Neural crest cell (in vitro differentiated cells): ENCODE data around the gene RTN4R. TPM values are rescaled to one million over a fixed set of nuclear protein-coding genes. Genes with fewer than 3 reads are reported as not detected.
"Not testable (repeated sequence)": the region's sequence is repeated elsewhere in the genome, so short reads cannot be mapped to it uniquely, and the experiment has no call there.

Experiments used
- DNase-seq: peaks from one replicate; pipeline ENCODE4 v3.0.0; 2021; ENCODE audit warnings: low read depth, mixed read lengths, low spot score
- H3K27ac Mint-ChIP-seq: one replicate; pipeline ENCODE4 v1.8.0; 2021; ENCODE audit warnings: mild to moderate bottlenecking, mixed read lengths; ENCODE audit not compliant: unreplicated experiment
- H3K27me3 Mint-ChIP-seq: 2 replicates; pipeline ENCODE4 v1.8.0; 2021; ENCODE audit warnings: low read depth, mild to moderate bottlenecking, mixed read lengths
- H3K36me3 Mint-ChIP-seq: 2 replicates; pipeline ENCODE4 v1.8.0; 2021; ENCODE audit warnings: low read depth, mild to moderate bottlenecking, mixed read lengths
- H3K4me1 Mint-ChIP-seq: 2 replicates; pipeline ENCODE4 v1.8.0; 2021; ENCODE audit warnings: mixed read lengths
- H3K4me3 Mint-ChIP-seq: one replicate; pipeline ENCODE4 v1.8.0; 2021; ENCODE audit warnings: mild to moderate bottlenecking, mixed read lengths
- H3K9me3 Mint-ChIP-seq: 2 replicates; pipeline ENCODE4 v1.8.0; 2021; ENCODE audit warnings: mixed read lengths
- CTCF ChIP-seq: fragments of 200-600 bp; sonication (generic); conservative IDR thresholded peaks from 2 replicates; pipeline ENCODE4 v1.5.0; 2021; ENCODE audit warnings: antibody characterized with exemption, mild to moderate bottlenecking
- total RNA-seq: library from RNA; stranded (reverse); gene quantifications from 2 replicates; pipeline ENCODE4 v1.2.1, GENCODE V29; 2021

RTN4R gene
- total RNA-seq, 1 donor from 2014 or later, result 19.0 TPM

- no peak for TF ChIP-seq CTCF
Observed at GRCh38 chr22:20305894-20306645, 38.0 kb upstream of the RTN4R start.

GRCh38 chr22:20305230-20305893, 37.2 kb upstream of the RTN4R start:
- peaks cover 20% of the 10 kb centered on the region for H3K27me3 Mint-ChIP-seq
- not testable (repeated sequence) for H3K36me3 Mint-ChIP-seq, H3K4me1 Mint-ChIP-seq, H3K4me3 Mint-ChIP-seq, H3K27ac Mint-ChIP-seq, DNase-seq, H3K9me3 Mint-ChIP-seq

More at GRCh38 chr22:20305894-20306645, 38.0 kb upstream of the RTN4R start:
- no peaks in the 10 kb centered on the region for H3K36me3 Mint-ChIP-seq
- H3K4me3 Mint-ChIP-seq, result no peak overlapping the region
- H3K9me3 Mint-ChIP-seq, result no peaks in the 10 kb centered on the region
- H3K4me1 Mint-ChIP-seq, result peaks cover 5% of the 10 kb centered on the region
- no peak overlapping the region for H3K27ac Mint-ChIP-seq
- H3K27me3 Mint-ChIP-seq, result peaks cover 13% of the 10 kb centered on the region
- no peak for DNase-seq

GRCh38 chr22:20304646-20305045, 36.5 kb upstream of the RTN4R start:
- DNase-seq, result no peak
- H3K4me1 Mint-ChIP-seq, result peaks cover 5% of the 10 kb centered on the region
- peaks cover 24% of the 10 kb centered on the region for H3K27me3 Mint-ChIP-seq
- no peaks in the 10 kb centered on the region for H3K36me3 Mint-ChIP-seq
- no peak overlapping the region for H3K4me3 Mint-ChIP-seq
- no peak for TF ChIP-seq CTCF
- H3K9me3 Mint-ChIP-seq, result no peaks in the 10 kb centered on the region
- H3K27ac Mint-ChIP-seq, result no peak overlapping the region

- DNase-seq, H3K27ac Mint-ChIP-seq, H3K4me3 Mint-ChIP-seq, H3K4me1 Mint-ChIP-seq, H3K9me3 Mint-ChIP-seq, H3K36me3 Mint-ChIP-seq: not testable (repeated sequence)
- H3K27me3 Mint-ChIP-seq, result peaks cover 29% of the 10 kb centered on the region
Observed at GRCh38 chr22:20303229-20303534, 35.1 kb upstream of the RTN4R start.

- H3K4me3 Mint-ChIP-seq, result peak overlapping the region; percentile 27
- H3K27ac Mint-ChIP-seq, result no peak overlapping the region
- H3K27me3 Mint-ChIP-seq, result peaks cover 35% of the 10 kb centered on the region
- no peak for TF ChIP-seq CTCF
- no peaks in the 10 kb centered on the region for H3K4me1 Mint-ChIP-seq
- no peaks in the 10 kb centered on the region for H3K9me3 Mint-ChIP-seq
- no peaks in the 10 kb centered on the region for H3K36me3 Mint-ChIP-seq
- no peak for DNase-seq
Observed at GRCh38 chr22:20302438-20303228, 34.5 kb upstream of the RTN4R start.

GRCh38 chr22:20299746-20300136, 31.6 kb upstream of the RTN4R start:
- peaks cover 57% of the 10 kb centered on the region for H3K27me3 Mint-ChIP-seq
- H3K9me3 Mint-ChIP-seq, result no peaks in the 10 kb centered on the region
- no peak overlapping the region for H3K27ac Mint-ChIP-seq
- TF ChIP-seq CTCF, result no peak
- H3K4me3 Mint-ChIP-seq, result peak overlapping the region; percentile 57
- no peak for DNase-seq
- no peaks in the 10 kb centered on the region for H3K36me3 Mint-ChIP-seq
- no peaks in the 10 kb centered on the region for H3K4me1 Mint-ChIP-seq
